GM18907 (cell line): ENCODE measurements around the gene PRKCQ.

ENCODE experiments used
- ATAC-seq: cut with Tn5 transposase; IDR thresholded peaks from one replicate; pipeline ENCODE4 v1.9.1; 2021; ENCODE audit warnings: mild to moderate bottlenecking, moderate library complexity; ENCODE audit not compliant: unreplicated experiment

Gene PRKCQ

DNA sequence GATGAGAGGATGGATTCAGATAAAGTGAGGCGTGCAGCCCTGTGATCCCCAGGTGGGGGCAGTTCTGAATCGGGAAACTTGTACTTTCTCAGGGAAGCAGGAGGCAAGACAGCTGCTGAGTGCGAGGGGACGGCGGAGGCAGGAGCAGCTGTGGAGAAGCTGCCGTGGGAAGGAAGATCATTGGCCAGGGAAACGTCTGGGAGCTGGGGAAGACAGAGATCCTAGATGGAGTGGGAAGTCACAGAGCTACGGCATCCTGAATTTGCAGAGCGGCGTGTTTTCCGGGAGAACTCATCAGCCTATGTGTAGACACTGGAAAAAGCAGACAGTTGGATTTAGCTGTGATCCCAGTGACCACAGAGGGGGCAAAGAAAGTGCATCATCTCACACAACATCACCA, 9.2 kb downstream of the PRKCQ start:
- ATAC-seq = no peak

DNA sequence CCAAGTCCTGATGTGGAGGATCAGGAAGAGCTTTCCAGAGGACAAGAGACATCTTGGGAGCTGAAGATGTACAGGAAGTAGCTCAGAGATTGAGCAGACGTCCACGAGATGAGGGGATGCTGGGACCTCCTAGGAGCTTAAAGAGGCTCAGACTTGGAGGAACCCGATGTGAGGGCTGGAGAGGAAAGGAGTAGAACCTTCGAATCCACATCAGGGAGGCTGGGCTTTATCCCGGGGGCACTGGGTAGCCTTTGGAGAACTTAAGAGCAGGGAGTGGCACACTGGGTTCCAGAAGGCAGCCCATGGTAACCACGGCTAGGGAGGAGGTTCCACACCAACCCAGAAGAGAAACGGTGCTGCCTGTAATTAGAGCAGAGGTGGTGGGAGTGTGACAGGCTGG, 10.8 kb downstream of the PRKCQ start:
- no peak for ATAC-seq

DNA sequence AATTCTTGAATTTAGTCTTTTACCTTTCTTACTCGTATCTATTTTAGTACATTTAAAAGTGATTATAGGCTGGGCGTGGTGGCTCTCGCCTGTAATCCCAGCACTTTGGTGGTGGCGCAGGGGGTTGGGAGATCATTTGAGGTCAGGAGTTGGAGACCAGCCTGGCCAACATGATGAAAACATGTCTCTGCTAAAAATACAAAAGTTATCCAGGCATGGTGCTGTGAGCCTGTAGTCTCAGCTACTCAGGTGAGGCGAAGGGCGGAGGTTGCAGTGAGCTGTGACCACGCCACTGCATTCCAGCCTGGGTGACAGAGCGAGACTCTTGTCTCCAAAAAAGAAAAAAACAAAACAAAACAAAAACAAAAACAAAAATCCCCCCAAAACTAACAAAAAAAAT, 12.2 kb downstream of the PRKCQ start:
- no peak for ATAC-seq

DNA sequence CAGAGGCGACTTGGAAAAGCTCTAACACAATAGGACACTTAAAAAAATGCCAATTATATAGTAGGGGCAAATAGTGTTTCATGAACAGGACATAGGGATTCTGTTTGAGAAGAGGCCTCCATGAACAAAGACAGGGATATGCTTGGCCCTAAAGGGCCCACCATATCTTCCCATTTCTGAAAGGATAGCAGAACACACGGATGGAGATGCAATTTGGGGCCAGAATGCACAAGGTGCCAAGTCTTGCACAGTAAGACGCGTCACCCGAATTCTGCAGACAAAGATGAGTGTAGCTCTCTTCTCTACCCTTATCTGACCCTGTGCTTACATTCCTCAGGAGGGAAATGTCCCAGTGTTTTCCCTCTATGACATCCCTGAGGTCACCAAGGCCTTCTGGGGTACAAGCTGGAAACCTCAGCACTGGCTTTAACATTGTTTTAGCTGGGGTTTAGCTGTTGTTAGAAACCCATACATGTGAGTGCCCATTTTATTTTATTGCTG, 12.8 kb downstream of the PRKCQ start:
- ATAC-seq = no peak

DNA sequence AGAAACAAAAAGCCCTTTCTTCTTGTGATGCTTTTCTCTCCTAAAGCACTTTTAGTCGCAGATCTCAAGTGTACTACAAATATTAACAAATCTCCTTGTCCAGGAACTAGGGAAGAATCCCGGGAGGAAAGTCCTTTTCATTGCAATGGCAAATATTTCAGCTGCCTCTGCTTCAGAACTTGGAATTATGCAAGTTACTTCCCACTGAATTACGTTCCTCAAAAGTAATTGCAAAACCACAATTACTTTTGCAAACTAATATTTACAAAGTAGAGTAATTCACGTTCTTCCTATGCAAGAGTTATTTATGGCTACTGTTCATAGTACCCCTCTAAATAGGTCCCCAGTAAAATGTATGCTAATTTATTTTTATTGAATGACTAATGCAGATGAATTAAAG, 14.5 kb downstream of the PRKCQ start:
- no peak for ATAC-seq

DNA sequence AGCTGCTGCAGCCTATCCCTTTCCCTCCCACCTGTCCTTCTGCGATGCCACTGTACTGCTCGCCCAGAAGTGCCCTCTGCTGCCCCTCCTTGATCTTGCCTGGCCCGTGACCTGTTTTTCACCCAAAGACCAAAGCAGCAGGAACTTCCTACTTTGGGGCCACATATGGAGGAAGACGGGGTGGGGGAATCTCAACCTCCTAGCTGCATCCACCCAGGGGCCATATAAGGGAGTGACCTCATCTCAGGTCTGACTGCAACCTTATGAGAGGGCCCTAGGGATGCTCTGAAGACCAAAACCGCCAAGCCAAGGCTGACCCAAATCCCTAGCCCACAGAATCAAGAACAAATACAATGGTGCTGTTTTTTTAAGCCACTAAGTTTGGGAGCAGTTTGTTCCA, 15.7 kb downstream of the PRKCQ start:
- ATAC-seq = no peak

DNA sequence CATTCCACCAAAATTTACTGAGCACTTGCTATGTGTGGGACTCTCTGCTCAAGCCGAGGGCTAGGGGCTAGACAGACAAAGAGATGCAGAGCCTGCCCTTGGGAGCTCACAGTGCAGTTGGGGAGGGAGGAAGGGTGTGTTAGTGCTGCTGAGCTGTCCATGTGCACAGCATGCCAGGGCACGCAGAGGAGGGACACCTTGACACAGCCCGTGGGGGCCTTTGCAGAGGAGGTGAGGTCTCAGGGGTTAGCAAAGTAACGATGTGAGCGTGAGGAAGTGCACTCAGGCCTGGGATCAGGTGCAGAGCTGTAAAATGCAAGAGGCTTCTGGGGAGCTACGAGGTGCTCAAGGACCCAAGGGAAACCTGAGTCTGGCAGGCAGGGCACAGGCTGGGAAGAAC, 16.3 kb downstream of the PRKCQ start:
- ATAC-seq = no peak

DNA sequence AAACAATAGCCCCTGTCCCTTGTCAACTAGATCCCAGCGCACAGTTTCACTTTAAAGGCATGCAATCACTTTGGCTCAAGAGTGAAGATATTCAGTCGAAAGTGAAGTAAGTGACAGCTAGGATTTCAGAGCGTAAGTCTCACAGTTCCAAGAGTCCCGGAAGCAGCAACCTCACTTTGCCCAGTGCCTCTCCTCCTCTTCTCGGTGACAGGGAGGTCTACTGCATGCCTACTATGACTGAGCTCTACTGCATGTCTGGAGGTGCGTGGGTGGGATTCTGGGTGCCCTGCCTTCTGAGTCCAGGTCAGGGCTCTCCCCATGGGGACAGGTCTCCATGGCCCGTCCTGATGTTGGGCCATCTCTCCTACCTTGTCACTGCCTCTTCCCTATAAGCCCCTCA, 17.0 kb downstream of the PRKCQ start:
- no peak for ATAC-seq

DNA sequence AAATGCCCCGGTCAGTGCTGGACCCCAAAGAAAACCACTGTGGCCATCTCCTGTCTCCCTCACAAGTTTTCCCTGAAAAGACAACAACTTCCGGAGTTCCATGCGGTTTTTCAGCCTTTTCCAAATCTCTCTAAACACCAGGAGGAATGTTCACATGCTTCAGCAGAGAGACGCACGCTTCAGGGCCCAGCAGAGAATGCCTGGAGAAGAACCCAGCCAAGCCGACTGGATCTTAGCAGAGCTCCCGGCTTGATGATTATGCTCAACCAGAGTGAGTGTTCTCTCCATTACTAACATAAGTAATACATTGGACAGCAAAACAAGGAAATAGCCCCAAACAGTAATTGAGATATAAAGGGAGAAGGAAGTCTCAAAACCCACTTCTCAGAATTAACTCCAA, 17.9 kb downstream of the PRKCQ start:
- no peak for ATAC-seq

DNA sequence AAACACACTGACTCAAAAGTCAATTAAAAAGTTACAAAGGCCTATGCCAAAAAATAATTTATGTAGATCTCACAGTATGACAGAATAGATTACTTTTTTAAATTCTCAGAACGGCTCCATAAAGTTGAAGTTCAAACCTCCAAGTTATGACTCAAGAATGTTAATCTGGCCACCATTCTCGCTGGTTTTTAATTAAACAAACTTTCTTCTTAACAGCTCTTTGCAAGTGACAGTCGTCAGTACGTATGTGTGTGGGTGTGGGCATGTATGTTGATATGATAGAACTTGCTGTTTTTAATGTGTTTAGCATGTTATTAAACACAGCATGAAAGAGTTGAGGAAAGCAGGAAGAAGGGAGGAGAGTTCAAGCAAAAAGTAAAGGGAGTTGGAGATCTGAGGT, 18.5 kb downstream of the PRKCQ start:
- no peak for ATAC-seq

DNA sequence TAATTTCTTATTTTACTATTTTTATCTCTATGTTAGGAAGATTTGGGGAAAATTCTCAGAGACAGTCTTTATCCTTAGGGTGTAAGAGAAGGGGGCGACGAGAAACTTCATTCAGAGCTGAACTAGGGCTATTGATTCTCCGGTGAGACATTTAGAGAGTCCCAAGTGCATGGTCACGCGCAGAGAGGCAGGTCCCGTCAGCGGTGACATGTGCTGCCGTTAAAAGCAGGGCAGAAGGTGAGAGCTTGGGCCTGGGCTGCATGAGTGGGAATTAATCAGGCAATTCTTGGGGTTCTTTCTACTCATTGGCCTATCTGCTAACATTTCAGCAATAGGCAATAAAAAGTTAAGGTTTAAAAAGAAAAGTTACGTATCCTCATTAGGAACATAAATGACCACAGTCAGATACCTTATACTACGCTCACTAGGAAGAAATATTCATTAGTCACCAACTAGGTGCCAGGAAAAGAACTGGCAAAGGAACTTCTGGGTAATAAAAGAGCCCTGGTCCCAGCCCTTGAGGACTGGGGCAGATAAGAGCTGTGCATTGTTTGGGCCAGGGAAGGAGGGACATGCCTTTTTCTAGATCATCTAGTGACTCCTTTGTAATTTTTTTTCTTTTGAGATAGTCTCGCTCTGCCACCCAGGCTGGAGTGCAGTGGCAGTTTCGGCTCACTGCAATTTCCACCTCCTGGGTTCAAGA, 21.2 kb downstream of the PRKCQ start:
- ATAC-seq = no peak

DNA sequence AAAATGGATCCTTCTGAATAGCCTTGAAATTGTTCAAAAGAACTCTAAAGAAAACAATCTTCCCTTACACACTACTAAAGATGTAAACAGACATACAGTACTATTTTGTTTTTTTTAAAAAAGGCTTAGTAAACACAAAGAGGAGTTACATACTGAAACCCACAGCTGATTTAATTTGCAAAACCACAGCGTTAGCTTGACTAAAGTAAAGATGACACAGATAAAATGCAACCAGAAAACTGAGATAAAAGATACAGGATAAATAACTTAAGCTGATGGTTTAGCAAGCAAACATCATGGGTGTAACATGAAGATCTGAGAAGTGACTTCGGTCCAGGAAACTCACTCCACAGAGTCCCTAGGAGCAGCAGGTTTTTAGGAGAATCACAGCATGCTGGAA, 21.8 kb downstream of the PRKCQ start:
- no peak for ATAC-seq

DNA sequence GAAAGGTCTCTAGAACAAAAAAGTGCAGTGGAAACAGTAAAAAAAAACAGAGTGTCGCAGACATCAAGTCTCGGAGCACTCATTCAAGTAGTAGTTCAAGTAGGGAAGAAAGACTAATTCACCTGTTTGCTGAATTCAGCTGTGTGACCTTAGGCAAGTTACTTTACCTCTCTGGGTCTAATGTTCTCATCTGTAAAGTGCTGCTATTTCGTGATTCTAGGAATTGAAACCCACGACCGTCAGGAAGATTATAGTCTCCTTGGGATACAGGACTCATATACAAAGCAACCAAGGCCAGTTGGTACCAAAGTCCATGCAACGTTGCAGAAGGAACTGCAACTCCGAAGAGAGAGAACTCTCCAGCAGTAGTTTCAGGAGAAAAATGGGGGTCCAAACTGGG, 26.1 kb downstream of the PRKCQ start:
- no peak for ATAC-seq

DNA sequence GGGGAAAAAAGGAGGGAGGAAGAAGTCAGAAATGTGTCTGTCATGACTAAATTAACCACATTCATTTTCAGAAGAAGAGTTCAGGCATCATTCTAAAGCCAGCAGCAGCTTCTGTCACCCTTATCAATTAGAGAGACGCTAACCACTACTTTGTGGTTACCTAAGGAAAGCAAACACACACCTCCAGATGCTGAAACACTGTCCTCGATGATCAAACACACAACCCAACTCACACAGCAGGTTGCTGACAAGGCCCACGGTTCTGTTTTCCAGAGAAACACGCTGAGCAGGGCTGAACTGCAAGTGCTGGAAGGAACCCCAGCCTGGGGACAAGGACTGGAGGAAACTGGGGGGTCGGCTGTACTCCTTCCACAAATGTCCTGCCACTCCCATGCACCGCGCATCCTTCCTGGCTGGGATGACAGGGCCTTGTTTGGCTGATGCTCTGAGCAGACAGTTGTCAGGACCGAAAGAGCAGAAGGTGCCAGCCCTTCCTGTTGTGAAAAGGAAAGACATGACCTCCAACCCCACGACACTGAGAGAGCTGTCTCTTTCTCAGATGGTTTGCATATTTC, 36.6 kb downstream of the PRKCQ start:
- peak; percentile 59 for ATAC-seq

DNA sequence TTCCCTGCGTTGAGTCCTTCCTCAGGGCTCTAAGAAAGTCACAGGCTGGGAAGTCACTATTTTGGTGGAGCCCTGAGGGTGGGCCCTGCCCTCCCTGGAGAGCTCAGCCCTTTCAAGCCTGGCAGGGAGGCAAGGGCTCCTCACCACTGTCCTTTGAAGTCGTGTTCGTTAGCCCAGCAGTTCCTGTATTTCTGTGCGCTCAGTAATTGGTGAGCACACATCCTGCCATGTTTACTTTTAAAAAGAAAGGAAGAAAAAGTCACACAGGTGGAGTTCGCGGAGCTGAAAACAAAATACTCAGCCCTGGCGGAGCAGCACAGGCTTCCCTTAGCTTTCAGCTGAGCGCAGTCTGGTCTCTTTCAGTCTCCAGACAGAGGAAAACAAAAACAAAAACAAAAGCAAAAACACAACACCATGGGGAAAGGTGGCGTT, 37.1 kb downstream of the PRKCQ start:
- peak; percentile 48 for ATAC-seq

DNA sequence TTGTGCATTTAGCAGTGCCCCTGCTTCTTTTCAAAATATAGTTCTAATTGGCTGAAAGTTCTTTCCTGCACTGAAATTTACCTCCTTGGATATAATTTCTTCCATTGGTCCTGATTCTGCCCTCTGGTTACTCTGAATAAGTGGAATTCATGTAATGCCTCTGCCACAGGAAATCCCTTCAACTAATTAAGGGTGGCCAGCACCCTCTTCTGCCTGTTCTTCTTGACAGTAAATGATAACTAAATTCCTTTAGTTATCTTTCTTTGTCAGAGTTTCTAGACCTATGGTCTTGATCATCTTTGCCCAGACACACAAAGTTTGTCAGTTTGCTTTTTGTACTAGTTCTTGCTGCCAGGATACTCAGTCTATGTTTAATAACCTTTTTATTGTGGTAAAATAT, 40.2 kb downstream of the PRKCQ start:
- ATAC-seq = no peak

DNA sequence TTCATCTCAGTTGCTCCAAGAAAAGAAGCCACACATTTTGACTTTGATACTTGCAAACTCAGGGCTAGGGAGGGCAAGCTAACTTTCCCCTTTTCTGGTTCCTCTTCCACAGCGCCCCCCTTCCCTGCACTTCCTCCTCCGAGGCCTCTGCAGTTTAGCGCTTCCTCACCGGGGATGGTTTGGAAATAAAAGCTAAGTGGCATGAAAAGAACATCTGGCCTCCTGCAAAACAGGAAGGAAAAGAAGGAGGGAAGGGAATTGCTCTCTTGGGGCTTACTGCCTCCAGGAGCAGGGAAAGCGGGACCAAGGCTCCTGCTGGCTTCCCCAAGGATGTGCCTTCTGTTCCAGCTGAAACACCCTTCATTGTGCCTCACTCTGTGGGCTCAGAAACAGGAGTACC, 42.3 kb downstream of the PRKCQ start:
- no peak for ATAC-seq

DNA sequence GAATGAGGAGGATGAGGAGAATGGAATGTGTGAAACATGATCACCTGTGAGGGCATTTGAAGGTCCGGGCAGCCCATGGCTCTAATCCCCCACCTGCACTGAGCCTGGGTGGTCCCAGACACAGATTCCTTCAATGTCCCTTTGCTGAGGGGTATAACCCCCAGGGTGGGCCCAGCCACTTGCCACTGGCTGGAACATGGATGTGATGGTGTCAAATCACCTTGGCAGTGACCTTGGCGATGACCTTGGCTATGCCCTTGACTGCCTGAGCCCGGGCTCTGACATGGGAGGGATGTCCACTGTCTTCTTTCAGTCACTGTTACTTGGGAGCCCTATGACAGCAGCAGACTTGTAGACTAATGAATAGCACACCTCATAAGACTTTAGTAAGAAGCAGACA, 44.0 kb downstream of the PRKCQ start:
- ATAC-seq = no peak

DNA sequence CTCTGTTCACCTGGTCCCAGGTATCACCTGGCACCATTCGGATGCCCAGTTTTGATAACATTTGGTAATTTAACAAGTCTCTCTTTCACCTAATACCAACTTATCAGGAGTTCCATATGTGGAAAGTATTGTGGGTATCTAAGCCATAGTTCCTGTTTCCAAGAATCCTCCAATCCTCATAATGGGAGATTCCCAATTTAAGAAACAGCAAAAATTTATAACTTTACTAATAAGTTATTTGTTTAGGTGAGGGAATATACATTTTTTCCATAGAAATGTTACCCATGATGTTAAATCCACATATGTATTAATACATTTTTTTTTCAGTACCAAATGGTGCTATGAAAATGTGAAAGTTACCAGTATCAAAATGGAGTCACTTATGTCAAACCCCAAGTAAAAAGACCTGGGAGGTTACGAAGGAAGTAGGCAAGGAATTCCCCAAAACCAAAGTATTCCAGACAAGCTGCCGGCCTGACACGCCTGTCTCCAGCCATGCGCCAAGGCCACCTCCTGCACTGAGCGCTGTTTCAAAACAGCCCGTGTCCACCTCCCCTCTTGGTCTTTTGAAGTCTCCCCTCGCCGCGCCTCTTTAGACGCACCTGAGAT, 44.8 kb downstream of the PRKCQ start:
- no peak for ATAC-seq

DNA sequence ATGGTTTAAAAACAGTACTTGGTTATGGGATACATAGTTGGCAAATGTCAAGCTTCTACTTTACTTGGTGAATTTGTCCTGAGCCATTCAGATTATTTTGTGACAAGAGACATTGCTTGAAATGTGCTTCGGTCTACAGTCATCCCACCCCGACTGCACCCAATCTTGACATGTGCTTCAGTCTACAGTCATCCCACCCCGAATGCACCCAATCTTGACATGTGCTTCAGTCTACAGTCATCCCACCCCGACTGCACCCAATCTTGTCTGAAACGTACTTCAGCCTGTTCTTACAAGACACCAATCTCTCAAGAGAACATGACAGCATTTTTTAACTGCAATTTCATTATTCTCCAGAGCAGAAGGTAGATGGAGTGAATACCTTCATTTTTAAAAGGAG, 47.8 kb downstream of the PRKCQ start:
- no peak for ATAC-seq

DNA sequence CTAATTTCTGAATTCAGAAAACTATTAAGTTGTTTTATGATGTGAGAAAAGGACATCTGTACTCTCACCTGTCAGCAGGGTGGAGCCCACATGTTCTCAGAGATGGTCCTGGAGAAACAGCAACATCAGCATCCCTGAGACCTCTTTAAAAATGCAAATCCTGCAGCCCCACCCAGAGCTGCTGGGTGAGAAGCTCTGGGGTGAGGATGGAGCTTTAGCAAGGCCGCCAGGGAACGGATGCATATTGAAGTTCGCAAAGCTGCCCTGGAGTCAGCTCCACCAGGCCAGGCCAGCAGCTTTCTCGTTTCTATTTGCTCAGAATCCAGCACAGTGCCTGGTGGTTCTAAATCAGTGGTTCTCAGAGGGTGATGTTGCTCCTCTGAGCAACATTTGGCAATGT, 49.1 kb downstream of the PRKCQ start:
- ATAC-seq = no peak

DNA sequence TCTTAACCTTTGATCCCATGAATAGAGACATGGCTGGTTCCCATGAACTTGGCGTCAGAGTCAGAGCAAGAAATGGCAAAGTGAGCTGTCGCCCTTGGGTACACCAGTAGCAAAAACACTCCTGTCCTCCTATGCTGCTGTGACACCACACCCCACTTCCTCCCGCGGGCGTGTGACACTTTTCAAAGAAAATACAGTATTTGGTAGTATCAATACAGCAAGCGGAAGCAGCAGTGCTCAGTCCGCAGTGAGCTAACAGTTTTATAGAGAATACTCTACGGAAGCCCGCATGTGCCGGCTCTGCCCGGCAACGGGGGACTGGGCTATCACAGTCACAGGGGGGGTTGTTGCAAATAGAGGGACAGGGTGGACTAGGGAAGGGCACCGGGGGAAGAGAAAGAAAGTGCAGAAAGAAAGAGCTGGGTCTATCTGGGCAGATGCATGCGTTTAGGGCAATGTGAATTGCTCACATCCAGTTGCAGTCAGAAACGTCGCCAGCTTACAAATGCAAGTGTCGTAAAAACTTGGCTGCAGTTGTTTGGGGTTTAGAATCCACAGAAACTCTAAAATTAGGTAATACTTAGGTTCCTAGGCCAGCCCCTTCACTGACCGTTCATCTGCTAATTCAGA, 49.8 kb downstream of the PRKCQ start:
- no peak for ATAC-seq
